ENCODE data around the gene AIMP2. TPM values are rescaled to one million over a fixed set of nuclear protein-coding genes. Genes with fewer than 3 reads are reported as not detected.

Gene AIMP2
- total and polyA plus RNA-seq, 2 of the 4 experiments (the other 2 are of a cell fraction), result 57.5 to 58.6 TPM

- no peak overlapping the region for H2BK20ac ChIP-seq (ENCODE audit: low read depth, low read length)
- no peak overlapping the region for H3K27ac ChIP-seq (ENCODE audit: insufficient read depth, low read length)
- dilution Hi-C loops (cut with HindIII; ENCODE audit: low sequenced_read_pairs, unreplicated experiment), result no loop called here
- no peak overlapping the region for H3K23ac ChIP-seq (ENCODE audit: low read depth, low read length)
- peaks cover 54% of the 10 kb centered on the region for H3K36me3 ChIP-seq (ENCODE audit: control insufficient read depth, insufficient read depth, low read length)
- no peaks in the 10 kb centered on the region for H3K4me1 ChIP-seq (ENCODE audit: control insufficient read depth, insufficient read depth, low read length)
- 100% methylated on average over 1 of the region's 5 CpGs; no CpG with 5 or more reads in 1 of the 2 experiments for WGBS, 2 experiments (ENCODE audit: extremely low coverage in 2 of 2, insufficient read length in 1 of 2)
- H2AFZ ChIP-seq (replicated peaks; ENCODE audit: low read length, poor library complexity), result no peak overlapping the region
- ATAC-seq (ENCODE audit: low read depth) (no peak), DNase-seq (no peak)
- H3K9me1 ChIP-seq (ENCODE audit: insufficient read depth, low read length), result 0 out of 2 replicates have a peak, but pooled peaks cover 6% of the 10 kb centered on the region
- CTCF ChIA-PET, result no interaction called here
- H3K27me3 ChIP-seq (ENCODE audit: control insufficient read depth, insufficient read depth, low read length), result no peaks in the 10 kb centered on the region
- no peak overlapping the region for H2BK120ac ChIP-seq (ENCODE audit: low read depth, low read length)
- no peak overlapping the region for H3K18ac ChIP-seq (ENCODE audit: low read depth, low read length)
- H3K56ac ChIP-seq (ENCODE audit: extremely low read depth, insufficient read depth, low read length), result no peak overlapping the region
- BruUV-seq (replicated peaks), result no TSS peak
- H4K5ac ChIP-seq (ENCODE audit: low read depth, low read length), result no peak overlapping the region
- no peak overlapping the region for H3K4me3 ChIP-seq (ENCODE audit: insufficient read depth, low read depth, low read length)
- POLR2A ChIA-PET (ENCODE audit: unreplicated experiment), result no interaction called here
- H3K79me1 ChIP-seq (ENCODE audit: low read depth in 1 of 2, low read length in 2 of 2), result peaks cover 14 to 26% of the 10 kb centered on the region in 2 experiments; a peak in 3 of 4 replicates
- H3K9ac ChIP-seq (ENCODE audit: low read depth, low read length), result no peak overlapping the region
- H4K8ac ChIP-seq (ENCODE audit: low read depth in 2 of 2, low read length in 2 of 2), result no peak overlapping the region
- no peak overlapping the region for H3K4me2 ChIP-seq (ENCODE audit: low read depth, low read length)
- TF ChIP-seq ELK1 (IDR thresholded peaks at IDR 0.05; ENCODE audit: borderline replicate concordance, low read depth, low read length) (no peak), USF2 (IDR thresholded peaks at IDR 0.05; ENCODE audit: low read depth, low read length) (no peak), SMC3 (IDR thresholded peaks at IDR 0.05; ENCODE audit: low read depth, low read length) (no peak), POLR2A (IDR thresholded peaks at IDR 0.05; ENCODE audit: low read depth, low read length) (no peak), NFE2L2 (IDR thresholded peaks at IDR 0.05; ENCODE audit: low read depth, low read length) (no peak), RCOR1 (IDR thresholded peaks at IDR 0.05; ENCODE audit: insufficient replicate concordance, low read length) (no peak), CTCF (conservative IDR thresholded peaks at IDR 0.05; ENCODE audit: low read depth, low read length) (no peak), RAD21 (IDR thresholded peaks at IDR 0.05; ENCODE audit: low read length) (no peak), CEBPB (IDR thresholded peaks at IDR 0.05; ENCODE audit: low read depth, low read length) (no peak), FOS (IDR thresholded peaks at IDR 0.05; ENCODE audit: low read depth, low read length) (no peak), CHD1 (IDR thresholded peaks at IDR 0.05; ENCODE audit: low read depth, low read length) (no peak), MXI1 (IDR thresholded peaks at IDR 0.05; ENCODE audit: borderline replicate concordance, low read depth, low read length) (no peak), BHLHE40 (IDR thresholded peaks at IDR 0.05; ENCODE audit: low read depth, low read length) (no peak), RFX5 (IDR thresholded peaks at IDR 0.05; ENCODE audit: low read depth, low read length) (no peak), MAFK (IDR thresholded peaks at IDR 0.05; ENCODE audit: low read depth, low read length) (no peak), MAZ (IDR thresholded peaks at IDR 0.05; ENCODE audit: borderline replicate concordance, low read depth, low read length) (no peak)
- in situ Hi-C loops (cut with MboI; ENCODE audit: low sequenced_read_pairs), result no loop called here
- no peak overlapping the region for H3K14ac ChIP-seq (replicated peaks; ENCODE audit: low read depth, low read length)
- no peak overlapping the region for H3K4ac ChIP-seq (ENCODE audit: low read depth, low read length)
- no peak overlapping the region for H2BK5ac ChIP-seq (ENCODE audit: low read depth, low read length, poor library complexity, severe bottlenecking)
- no peak overlapping the region for H2AK9ac ChIP-seq (replicated peaks; ENCODE audit: low read depth, low read length, poor library complexity)
- no peaks in the 10 kb centered on the region for H3K9me3 ChIP-seq (ENCODE audit: control insufficient read depth, insufficient read depth, low read length)
- no peaks in the 10 kb centered on the region; the same call in 1 of the 2 replicates for H4K20me1 ChIP-seq (ENCODE audit: insufficient read depth, low read length)
- no peak overlapping the region for H2BK15ac ChIP-seq (ENCODE audit: low read depth, low read length)
- no peak overlapping the region for H4K91ac ChIP-seq (ENCODE audit: insufficient read depth, low read depth, low read length)
- intact Hi-C loops (cut with micrococcal nuclease), result no loop called here
- no peak overlapping the region for H2AK5ac ChIP-seq (ENCODE audit: low read depth, low read length)
These were observed 19.5 kb downstream of the AIMP2 start for GRCh38 chr7:6028563-6028962.
